Hepatocyte (in vitro differentiated cells): ENCODE measurements around the gene SMCP. TPM values are rescaled to one million over a fixed set of nuclear protein-coding genes. Genes with fewer than 3 reads are reported as not detected.

ENCODE experiments used
- DNase-seq: peaks from one replicate; pipeline ENCODE4 v3.0.0-alpha.2; 2016; ENCODE audit warnings: low spot score
- H2AFZ ChIP-seq: fragments of 200-600 bp; sonication (generic); 2 replicates; pipeline ENCODE4 v1.6.0; 2016; ENCODE audit warnings: antibody characterized with exemption, mild to moderate bottlenecking
- H3K27ac ChIP-seq: fragments of 200-600 bp; sonication (generic); 2 replicates; pipeline ENCODE4 v1.5.1; 2016; ENCODE audit warnings: mild to moderate bottlenecking
- H3K27me3 ChIP-seq: fragments of 200-600 bp; sonication (generic); 2 replicates; pipeline ENCODE4 v1.6.1; 2016
- H3K36me3 ChIP-seq: fragments of 200-600 bp; sonication (generic); replicated peaks from 2 replicates; pipeline ENCODE4 v1.5.1; 2016; ENCODE audit warnings: low read depth; ENCODE audit not compliant: insufficient read depth
- H3K4me1 ChIP-seq: fragments of 200-600 bp; sonication (generic); 2 replicates; pipeline ENCODE4 v1.5.1; 2016; ENCODE audit warnings: mild to moderate bottlenecking, moderate library complexity; ENCODE audit not compliant: insufficient read depth
- H3K4me2 ChIP-seq: fragments of 200-600 bp; sonication (generic); 2 replicates; pipeline ENCODE4 v1.6.0; 2016
- H3K4me3 ChIP-seq: fragments of 200-600 bp; sonication (generic); 2 replicates; pipeline ENCODE4 v1.5.1; 2016; ENCODE audit warnings: mild to moderate bottlenecking
- H3K79me2 ChIP-seq: fragments of 200-600 bp; sonication (generic); 2 replicates; pipeline ENCODE4 v1.6.0; 2017; ENCODE audit warnings: mild to moderate bottlenecking
- H3K9me2 ChIP-seq: fragments of 200-600 bp; sonication (generic); replicated peaks from 2 replicates; pipeline ENCODE4 v1.6.0; 2017; ENCODE audit warnings: mild to moderate bottlenecking; ENCODE audit not compliant: insufficient read depth
- H3K9me3 ChIP-seq: fragments of 200-600 bp; sonication (generic); 2 replicates; pipeline ENCODE4 v1.5.1; 2016; ENCODE audit warnings: low read depth, mild to moderate bottlenecking
- H4K20me1 ChIP-seq: fragments of 200-600 bp; sonication (generic); 2 replicates; pipeline ENCODE4 v1.6.0; 2016; ENCODE audit warnings: mild to moderate bottlenecking; ENCODE audit not compliant: insufficient read depth, poor library complexity, severe bottlenecking
- EZH2 ChIP-seq: fragments of 200-600 bp; sonication (generic); IDR thresholded peaks from 2 replicates; pipeline ENCODE4 v1.6.1; 2016; ENCODE audit warnings: antibody characterized with exemption, mild to moderate bottlenecking, borderline replicate concordance
- EZH2phosphoT487 ChIP-seq: fragments of 200-600 bp; sonication (generic); IDR thresholded peaks from one replicate; pipeline ENCODE4 v1.6.1; 2018; ENCODE audit warnings: antibody characterized with exemption, mild to moderate bottlenecking, low read depth, moderate library complexity; ENCODE audit not compliant: unreplicated experiment, severe bottlenecking
- WGBS: methylation state at CpG from one replicate; pipeline ENCODE4 v1.1.6; 2016; ENCODE audit warnings: low lambda C conversion rate; ENCODE audit errors: missing lambda C conversion rate; 5-methylcytosine and 5-hydroxymethylcytosine counted together
- polyA plus RNA-seq: library from polyadenylated mRNA; unstranded; fragments of >200 nt; fragmentation: Nextera tagmentation; extraction: Ambion mirVana; gene quantifications from 2 replicates; pipeline ENCODE4 v1.2.1, GENCODE V29; 2016
- total RNA-seq: library from RNA; depleted of rRNA; stranded (reverse); fragments of >200 nt; gene quantifications from 2 replicates; pipeline ENCODE4 v1.2.3, GENCODE V29; 2014
- TF ChIP-seq, protein P1 (sequence below): fragments of 200-600 bp; sonication (generic); IDR thresholded peaks from 2 replicates; pipeline ENCODE4 v1.5.1; 2016; ENCODE audit warnings: antibody characterized with exemption, mild to moderate bottlenecking; ENCODE audit not compliant: poor library complexity

SMCP gene, protein sequence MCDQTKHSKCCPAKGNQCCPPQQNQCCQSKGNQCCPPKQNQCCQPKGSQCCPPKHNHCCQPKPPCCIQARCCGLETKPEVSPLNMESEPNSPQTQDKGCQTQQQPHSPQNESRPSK
- total RNA-seq (not detected in 2 replicates), polyA plus RNA-seq (not detected in 2 replicates)

DNA sequence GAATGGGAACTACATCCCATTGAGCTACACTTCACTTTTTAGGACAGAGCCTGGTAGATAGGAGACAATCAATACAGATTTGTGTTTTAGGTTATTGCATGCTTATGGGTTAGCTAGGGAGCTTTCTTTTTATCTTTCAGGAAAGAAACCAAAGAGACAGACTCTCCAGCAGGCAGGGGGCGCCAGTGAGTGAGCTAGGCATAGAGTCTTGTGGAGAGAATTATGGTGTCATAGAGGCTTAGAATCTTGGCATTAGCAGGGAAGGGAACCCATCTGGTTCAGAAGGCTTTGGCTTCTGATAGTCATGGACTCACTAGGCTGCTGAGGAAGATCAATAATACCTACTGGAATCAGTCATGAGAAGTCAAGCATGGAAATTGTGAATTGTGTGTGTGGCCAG lies at the start of gene SMCP:
Gene SMCP, plus strand, starts transcription at position 281 of the 400 bp plus-strand sequence. CDS start 6,101 bp downstream, outside the sequence.
- Histone ChIP-seq H3K4me3 (no peak within 1 kb of the TSS), H3K9me3 (no peaks in the 10 kb centered on the region), H3K4me1 (no peaks in the 10 kb centered on the region), H3K79me2 (no peaks in the 10 kb centered on the region), H4K20me1 (no peaks in the 10 kb centered on the region), H3K27me3 (no peaks in the 10 kb centered on the region), H3K4me2 (no peak within 1 kb of the TSS), H3K9me2 (no peaks in the 10 kb centered on the region), H3K27ac (no peak within 1 kb of the TSS), H3K36me3 (no peaks in the 10 kb centered on the region), H2AFZ (no peak within 1 kb of the TSS)
- no peak for TF ChIP-seq EZH2phosphoT487
- no peak for TF ChIP-seq EZH2
- TF ChIP-seq, protein P1, sequence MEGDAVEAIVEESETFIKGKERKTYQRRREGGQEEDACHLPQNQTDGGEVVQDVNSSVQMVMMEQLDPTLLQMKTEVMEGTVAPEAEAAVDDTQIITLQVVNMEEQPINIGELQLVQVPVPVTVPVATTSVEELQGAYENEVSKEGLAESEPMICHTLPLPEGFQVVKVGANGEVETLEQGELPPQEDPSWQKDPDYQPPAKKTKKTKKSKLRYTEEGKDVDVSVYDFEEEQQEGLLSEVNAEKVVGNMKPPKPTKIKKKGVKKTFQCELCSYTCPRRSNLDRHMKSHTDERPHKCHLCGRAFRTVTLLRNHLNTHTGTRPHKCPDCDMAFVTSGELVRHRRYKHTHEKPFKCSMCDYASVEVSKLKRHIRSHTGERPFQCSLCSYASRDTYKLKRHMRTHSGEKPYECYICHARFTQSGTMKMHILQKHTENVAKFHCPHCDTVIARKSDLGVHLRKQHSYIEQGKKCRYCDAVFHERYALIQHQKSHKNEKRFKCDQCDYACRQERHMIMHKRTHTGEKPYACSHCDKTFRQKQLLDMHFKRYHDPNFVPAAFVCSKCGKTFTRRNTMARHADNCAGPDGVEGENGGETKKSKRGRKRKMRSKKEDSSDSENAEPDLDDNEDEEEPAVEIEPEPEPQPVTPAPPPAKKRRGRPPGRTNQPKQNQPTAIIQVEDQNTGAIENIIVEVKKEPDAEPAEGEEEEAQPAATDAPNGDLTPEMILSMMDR: no peak
- WGBS: 0% methylated on average over 1 of the region's 1 CpG
- no peak for DNase-seq

DNA sequence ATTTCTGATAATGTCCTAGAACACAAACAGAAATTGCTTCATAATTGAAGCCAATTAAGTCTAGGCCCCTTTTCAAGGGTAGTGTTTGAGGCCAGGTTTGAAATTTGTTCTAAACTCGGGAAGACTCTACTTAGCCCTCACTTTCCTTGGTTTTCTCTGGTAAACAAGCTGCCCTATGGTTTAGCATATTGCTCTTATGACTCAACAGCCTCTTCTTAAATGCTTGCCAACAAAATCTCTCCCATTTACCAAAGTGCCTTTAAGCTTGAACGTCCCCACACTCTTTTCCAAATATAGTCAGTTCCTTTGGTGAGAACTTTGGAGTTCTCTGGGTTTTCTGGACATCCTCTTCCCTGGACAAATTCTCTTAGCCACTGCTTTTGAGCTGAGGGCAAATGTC lies 41.3 kb upstream of the SMCP start:
- Histone ChIP-seq H3K79me2 (no peaks in the 10 kb centered on the region), H3K4me3 (no peak overlapping the region), H3K36me3 (no peaks in the 10 kb centered on the region), H3K9me2 (no peaks in the 10 kb centered on the region), H4K20me1 (no peaks in the 10 kb centered on the region), H3K27ac (no peak overlapping the region), H3K4me2 (no peak overlapping the region), H3K27me3 (no peaks in the 10 kb centered on the region), H2AFZ (no peak overlapping the region), H3K4me1 (no peaks in the 10 kb centered on the region), H3K9me3 (no peaks in the 10 kb centered on the region)
- no peak for DNase-seq
- TF ChIP-seq EZH2phosphoT487 (no peak), EZH2 (no peak)
- TF ChIP-seq, protein P1: no peak
- 16% methylated on average over 2 of the region's 2 CpGs for WGBS

DNA sequence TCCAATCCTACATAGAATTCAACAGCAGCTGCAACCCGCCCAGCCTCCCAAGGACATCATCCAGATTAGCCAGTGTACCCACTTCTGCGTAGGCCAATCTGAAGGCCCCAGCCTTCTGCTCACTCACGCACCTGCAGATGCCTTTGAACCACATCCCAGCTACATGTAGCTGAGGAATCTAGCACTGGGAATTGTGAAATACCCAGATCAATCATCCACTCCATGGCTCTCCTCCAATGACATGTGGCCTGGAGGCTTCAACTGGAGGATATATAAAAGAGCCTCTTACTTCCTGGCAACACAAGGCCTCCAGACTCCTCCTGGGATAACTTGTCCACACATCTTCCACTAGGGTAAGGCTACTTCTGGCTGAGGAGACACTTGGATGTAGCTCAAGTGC lies 35.6 kb upstream of the SMCP start, which contains the start of gene LCE6A:
Gene LCE6A, plus strand, starts transcription at position 301 of the 400 bp plus-strand sequence. CDS start 665 bp downstream, outside the sequence.
- no peaks in the 10 kb centered on the region for H3K4me1 ChIP-seq
- DNase-seq: no peak
- no peaks in the 10 kb centered on the region for H3K79me2 ChIP-seq
- no peaks in the 10 kb centered on the region for H4K20me1 ChIP-seq
- no peaks in the 10 kb centered on the region for H3K27me3 ChIP-seq
- TF ChIP-seq, protein P1: no peak
- TF ChIP-seq EZH2phosphoT487 (no peak), EZH2 (no peak)
- H2AFZ ChIP-seq: no peak within 1 kb of the TSS
- no peaks in the 10 kb centered on the region for H3K9me2 ChIP-seq
- no peak within 1 kb of the TSS for H3K4me2 ChIP-seq
- H3K9me3 ChIP-seq: no peaks in the 10 kb centered on the region
- no peaks in the 10 kb centered on the region for H3K36me3 ChIP-seq
- H3K27ac ChIP-seq: no peak within 1 kb of the TSS
- WGBS: 43% methylated on average over 3 of the region's 3 CpGs
- no peak within 1 kb of the TSS for H3K4me3 ChIP-seq
